ENCODE data around the gene HCAR3. TPM values are rescaled to one million over a fixed set of nuclear protein-coding genes. Genes with fewer than 3 reads are reported as not detected.

Gene HCAR3
- total and polyA plus RNA-seq, 2 of the 13 experiments (the other 11 are each of a cell fraction or from before 2014, with no cell fraction given) = 0.11 to 12.8 TPM

DNA sequence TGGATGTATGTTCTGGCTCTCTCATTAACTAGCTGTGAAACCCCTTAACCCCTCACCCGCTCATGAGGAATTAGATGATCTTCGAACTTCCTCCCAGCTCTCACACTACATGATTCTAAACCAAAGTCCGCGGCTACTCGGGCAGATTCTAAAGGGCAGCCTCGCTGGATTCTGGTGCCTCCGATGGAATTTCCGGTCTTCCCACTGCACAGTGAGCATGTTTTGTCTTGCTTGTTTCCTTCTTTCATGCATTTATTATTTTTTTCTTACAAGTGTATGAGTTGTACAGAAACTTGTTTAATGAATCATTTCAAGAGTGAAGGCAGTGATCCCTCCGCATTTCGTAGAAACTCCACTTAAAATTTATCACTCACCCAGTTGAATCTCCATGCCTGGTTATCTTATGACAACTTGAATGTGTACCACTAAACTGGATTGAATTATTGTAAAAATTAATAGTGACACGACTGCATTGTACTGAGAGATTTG, 4.5 kb upstream of the HCAR3 start (continued):
- TF ChIP-seq, protein P1, sequence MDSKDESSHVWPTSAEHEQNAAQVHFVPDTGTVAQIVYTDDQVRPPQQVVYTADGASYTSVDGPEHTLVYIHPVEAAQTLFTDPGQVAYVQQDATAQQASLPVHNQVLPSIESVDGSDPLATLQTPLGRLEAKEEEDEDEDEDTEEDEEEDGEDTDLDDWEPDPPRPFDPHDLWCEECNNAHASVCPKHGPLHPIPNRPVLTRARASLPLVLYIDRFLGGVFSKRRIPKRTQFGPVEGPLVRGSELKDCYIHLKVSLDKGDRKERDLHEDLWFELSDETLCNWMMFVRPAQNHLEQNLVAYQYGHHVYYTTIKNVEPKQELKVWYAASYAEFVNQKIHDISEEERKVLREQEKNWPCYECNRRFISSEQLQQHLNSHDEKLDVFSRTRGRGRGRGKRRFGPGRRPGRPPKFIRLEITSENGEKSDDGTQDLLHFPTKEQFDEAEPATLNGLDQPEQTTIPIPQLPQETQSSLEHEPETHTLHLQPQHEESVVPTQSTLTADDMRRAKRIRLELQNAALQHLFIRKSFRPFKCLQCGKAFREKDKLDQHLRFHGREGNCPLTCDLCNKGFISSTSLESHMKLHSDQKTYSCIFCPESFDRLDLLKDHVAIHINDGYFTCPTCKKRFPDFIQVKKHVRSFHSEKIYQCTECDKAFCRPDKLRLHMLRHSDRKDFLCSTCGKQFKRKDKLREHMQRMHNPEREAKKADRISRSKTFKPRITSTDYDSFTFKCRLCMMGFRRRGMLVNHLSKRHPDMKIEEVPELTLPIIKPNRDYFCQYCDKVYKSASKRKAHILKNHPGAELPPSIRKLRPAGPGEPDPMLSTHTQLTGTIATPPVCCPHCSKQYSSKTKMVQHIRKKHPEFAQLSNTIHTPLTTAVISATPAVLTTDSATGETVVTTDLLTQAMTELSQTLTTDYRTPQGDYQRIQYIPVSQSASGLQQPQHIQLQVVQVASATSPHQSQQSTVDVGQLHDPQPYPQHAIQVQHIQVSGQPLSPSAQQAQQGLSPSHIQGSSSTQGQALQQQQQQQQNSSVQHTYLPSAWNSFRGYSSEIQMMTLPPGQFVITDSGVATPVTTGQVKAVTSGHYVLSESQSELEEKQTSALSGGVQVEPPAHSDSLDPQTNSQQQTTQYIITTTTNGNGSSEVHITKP (CRISPR knock-in tag; IDR thresholded peaks at IDR 0.05; ENCODE audit: low read depth) = no peak
- TF ChIP-seq NFYC (CRISPR knock-in tag; IDR thresholded peaks at IDR 0.05) (no peak), ZBTB20 (CRISPR knock-in tag; IDR thresholded peaks at IDR 0.05; ENCODE audit: borderline replicate concordance, low read depth) (no peak), SRSF9 (IDR thresholded peaks at IDR 0.05; ENCODE audit: borderline replicate concordance, insufficient read depth, low read depth, low read length, poor library complexity, severe bottlenecking) (no peak), NFIC (IDR thresholded peaks at IDR 0.05; ENCODE audit: low read length) (peak; percentile 71), FOXO1 (CRISPR knock-in tag; IDR thresholded peaks at IDR 0.05) (no peak; the same call in 1 of the 2 replicates), TEAD2 (CRISPR knock-in tag; IDR thresholded peaks at IDR 0.05) (no peak), BATF2 (CRISPR knock-in tag; IDR thresholded peaks at IDR 0.05) (no peak), ZFX (CRISPR knock-in tag; IDR thresholded peaks at IDR 0.05; ENCODE audit: low read depth) (no peak; the same call in 1 of the 2 replicates), RFX3 (CRISPR knock-in tag; IDR thresholded peaks at IDR 0.05) (no peak), NFE2 (CRISPR knock-in tag; IDR thresholded peaks at IDR 0.05) (no peak), RXRA (CRISPR knock-in tag; IDR thresholded peaks at IDR 0.05) (no peak; the same call in 1 of the 2 replicates), ZNF616 (CRISPR knock-in tag; IDR thresholded peaks at IDR 0.05; ENCODE audit: low read depth) (no peak), KLF11 (CRISPR knock-in tag; IDR thresholded peaks at IDR 0.05) (no peak), MAFF (IDR thresholded peaks at IDR 0.05; ENCODE audit: low read depth, low read length) (no peak), ZNF629 (CRISPR knock-in tag; conservative IDR thresholded peaks at IDR 0.05) (no peak), NCOR1 (IDR thresholded peaks at IDR 0.05; ENCODE audit: borderline replicate concordance, low read length) (peak; percentile 77), ZNF557 (CRISPR knock-in tag; IDR thresholded peaks at IDR 0.05) (0 out of 2 replicates have a peak, but pooled peaks have one; percentile 60), SAFB2 (CRISPR knock-in tag; IDR thresholded peaks at IDR 0.05; ENCODE audit: borderline replicate concordance, low read depth) (no peak), THYN1 (CRISPR knock-in tag; IDR thresholded peaks at IDR 0.05; ENCODE audit: borderline replicate concordance, low read depth) (no peak), PAWR (CRISPR knock-in tag; IDR thresholded peaks at IDR 0.05; ENCODE audit: borderline replicate concordance) (no peak), ZEB1 (IDR thresholded peaks at IDR 0.05; ENCODE audit: insufficient replicate concordance, low read depth) (no peak), ZNF207 (IDR thresholded peaks at IDR 0.05; ENCODE audit: borderline replicate concordance) (no peak), GABPA (IDR thresholded peaks at IDR 0.05; ENCODE audit: low read depth, low read length) (no peak), GABPA (CRISPR knock-in tag; IDR thresholded peaks at IDR 0.05; ENCODE audit: low read depth) (peak; percentile 82)
- TF ChIP-seq, protein P2, sequence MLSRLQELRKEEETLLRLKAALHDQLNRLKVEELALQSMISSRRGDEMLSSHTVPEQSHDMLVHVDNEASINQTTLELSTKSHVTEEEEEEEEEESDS (CRISPR knock-in tag; IDR thresholded peaks at IDR 0.05; ENCODE audit: borderline replicate concordance) = no peak
- TF ChIP-seq, protein P3, sequence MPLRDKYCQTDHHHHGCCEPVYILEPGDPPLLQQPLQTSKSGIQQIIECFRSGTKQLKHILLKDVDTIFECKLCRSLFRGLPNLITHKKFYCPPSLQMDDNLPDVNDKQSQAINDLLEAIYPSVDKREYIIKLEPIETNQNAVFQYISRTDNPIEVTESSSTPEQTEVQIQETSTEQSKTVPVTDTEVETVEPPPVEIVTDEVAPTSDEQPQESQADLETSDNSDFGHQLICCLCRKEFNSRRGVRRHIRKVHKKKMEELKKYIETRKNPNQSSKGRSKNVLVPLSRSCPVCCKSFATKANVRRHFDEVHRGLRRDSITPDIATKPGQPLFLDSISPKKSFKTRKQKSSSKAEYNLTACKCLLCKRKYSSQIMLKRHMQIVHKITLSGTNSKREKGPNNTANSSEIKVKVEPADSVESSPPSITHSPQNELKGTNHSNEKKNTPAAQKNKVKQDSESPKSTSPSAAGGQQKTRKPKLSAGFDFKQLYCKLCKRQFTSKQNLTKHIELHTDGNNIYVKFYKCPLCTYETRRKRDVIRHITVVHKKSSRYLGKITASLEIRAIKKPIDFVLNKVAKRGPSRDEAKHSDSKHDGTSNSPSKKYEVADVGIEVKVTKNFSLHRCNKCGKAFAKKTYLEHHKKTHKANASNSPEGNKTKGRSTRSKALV (CRISPR knock-in tag; IDR thresholded peaks at IDR 0.05) = no peak
